Glomerular endothelial cell (primary cell): ENCODE data around the gene HAPSTR1. TPM values are rescaled to one million over a fixed set of nuclear protein-coding genes. Genes with fewer than 3 reads are reported as not detected.
"Not testable (repeated sequence)": the region's sequence is repeated elsewhere in the genome, so short reads cannot be mapped to it uniquely, and the experiment has no call there.

Source experiments
- DNase-seq: peaks from one replicate; pipeline ENCODE4 v3.0.0-alpha.2; 2011; ENCODE audit warnings: low read depth, low spot score; ENCODE audit errors: extremely low read depth
- total RNA-seq: library from RNA; depleted of rRNA; stranded (reverse); fragments of >200 nt; gene quantifications from 2 replicates; pipeline ENCODE4 v1.2.3, GENCODE V29; 2015

HAPSTR1 gene
- total RNA-seq, 1 donor from 2014 or later = 94.9 TPM

DNA sequence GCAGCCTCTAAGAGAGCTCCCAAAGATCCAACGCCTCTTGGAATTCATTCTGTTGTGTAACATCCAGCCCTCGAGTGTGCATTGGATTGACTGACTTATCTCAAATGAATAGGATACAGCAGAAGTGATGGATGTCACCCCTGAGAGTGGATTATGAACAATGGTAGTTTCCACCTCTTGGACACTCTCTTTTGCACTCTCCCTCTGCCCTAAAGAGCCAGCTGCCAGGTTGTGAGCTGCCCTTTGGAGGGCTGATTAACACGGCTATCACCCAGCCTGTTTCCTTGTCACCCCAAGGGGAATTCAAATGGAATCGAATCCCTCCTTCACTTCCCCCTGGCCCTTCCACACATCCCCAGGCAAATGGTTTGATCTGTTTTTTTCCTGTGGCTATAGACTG, 21.2 kb upstream of the HAPSTR1 start:
- no peak for DNase-seq

DNA sequence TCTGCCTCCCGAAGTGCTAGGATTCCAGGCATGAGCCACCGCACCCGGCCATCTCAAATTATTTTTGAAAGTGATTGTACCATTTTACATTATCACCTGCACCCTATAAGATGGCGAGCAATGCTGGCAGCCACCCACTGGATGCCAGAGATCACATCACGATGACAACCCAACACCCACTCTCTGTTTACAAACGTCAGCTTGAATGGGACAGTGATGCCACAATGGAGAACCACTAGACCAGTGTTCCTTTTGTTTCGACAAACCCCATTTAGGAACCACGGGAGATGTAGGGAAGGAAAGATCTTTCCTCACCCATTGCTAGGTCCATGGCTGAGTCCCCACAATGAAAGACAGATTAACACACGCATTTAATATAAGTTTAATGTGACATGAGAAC, 20.1 kb upstream of the HAPSTR1 start:
- no peak for DNase-seq

DNA sequence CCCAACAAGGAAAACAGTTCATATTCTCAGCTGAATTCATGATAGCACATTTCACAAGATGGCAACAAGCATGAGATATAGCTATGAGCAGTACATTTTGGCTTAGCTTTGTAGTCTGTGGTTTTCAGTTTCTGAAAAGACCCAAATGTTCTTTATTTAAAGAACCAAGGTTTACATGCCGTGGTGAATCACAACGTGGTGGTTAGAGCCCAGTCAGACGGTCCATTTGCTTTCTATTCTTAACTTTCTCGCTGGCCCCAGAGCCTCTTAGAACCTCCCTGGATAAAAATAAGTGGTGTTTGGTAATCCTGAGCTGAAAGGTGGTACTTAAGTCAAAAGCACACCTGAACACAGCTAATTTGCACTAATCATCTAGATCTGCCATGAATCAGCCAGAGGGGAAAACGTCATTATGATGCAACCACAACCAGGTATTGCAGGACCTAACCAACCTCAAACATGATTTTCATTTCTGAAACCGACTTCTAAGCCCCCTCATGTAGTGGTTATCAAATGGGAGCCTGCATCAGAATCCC, 18.6 kb upstream of the HAPSTR1 start:
- no peak for DNase-seq

DNA sequence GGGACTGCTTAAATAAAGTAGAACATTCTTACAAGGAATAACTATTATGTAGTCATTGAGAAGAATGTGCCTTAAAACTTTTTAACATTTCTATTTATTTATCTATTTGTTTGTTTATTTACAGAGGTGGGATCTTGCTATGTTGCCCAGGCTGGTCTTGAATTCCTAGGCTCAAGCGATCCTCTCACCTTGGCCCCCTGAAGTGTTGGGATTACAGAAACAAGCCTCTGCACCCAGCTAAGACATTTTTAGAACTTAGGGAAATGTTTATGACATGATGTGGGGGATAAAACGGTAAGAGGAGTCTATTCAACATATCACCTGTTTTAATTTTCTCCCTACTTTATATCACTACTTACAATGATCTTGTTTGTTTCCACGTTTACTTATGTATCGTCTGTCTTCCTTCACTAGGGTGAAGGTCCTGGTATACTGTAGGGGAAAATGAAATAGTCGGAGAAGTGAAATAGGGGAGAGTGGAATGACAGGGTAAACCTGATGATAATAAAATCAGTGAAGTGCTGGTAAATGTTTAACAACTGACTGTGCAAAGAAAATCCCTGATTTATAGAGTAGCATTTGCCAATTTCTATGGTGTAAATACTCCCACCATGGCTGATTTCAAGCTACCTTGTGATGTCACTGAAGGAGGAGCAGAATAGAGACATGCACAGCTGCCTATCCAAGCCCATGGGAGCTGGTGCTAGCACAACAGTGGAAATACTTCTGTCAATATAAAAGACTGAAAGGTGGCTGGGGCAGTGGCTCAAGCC, 16.0 kb upstream of the HAPSTR1 start:
- no peak for DNase-seq

DNA sequence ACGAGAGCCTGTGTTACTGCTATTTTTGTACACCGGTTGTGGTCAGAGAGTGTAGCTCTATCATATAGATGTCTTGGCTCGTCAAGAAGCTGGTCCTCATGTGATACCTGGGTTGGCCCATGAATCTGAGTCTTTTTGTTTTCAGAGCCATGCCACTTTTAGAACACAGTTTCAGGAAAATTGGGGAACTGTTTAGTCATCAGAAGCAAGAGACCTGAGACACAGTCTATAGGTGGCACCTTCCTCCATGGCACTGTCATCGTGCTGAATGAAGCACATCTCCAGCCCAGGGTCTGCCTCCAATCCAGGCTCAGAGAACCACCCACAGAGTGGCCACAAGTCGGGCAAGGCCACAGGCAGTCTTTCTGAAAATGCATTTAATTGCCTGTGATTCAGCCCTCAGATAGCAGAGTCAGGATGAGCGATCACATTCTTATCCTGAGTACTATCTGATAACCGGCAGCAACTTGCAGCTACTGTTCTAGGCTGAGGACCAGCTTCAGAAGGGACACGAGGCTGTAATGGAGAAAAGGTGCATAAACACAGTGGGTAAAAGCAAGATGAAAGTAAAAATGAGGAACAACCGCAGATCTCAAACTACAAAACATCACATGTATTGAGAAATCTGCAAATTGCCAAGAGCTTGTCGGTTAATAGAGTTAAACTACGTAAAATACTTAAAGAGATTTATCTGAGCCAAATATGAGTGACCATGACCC, 14.2 kb upstream of the HAPSTR1 start:
- no peak for DNase-seq

DNA sequence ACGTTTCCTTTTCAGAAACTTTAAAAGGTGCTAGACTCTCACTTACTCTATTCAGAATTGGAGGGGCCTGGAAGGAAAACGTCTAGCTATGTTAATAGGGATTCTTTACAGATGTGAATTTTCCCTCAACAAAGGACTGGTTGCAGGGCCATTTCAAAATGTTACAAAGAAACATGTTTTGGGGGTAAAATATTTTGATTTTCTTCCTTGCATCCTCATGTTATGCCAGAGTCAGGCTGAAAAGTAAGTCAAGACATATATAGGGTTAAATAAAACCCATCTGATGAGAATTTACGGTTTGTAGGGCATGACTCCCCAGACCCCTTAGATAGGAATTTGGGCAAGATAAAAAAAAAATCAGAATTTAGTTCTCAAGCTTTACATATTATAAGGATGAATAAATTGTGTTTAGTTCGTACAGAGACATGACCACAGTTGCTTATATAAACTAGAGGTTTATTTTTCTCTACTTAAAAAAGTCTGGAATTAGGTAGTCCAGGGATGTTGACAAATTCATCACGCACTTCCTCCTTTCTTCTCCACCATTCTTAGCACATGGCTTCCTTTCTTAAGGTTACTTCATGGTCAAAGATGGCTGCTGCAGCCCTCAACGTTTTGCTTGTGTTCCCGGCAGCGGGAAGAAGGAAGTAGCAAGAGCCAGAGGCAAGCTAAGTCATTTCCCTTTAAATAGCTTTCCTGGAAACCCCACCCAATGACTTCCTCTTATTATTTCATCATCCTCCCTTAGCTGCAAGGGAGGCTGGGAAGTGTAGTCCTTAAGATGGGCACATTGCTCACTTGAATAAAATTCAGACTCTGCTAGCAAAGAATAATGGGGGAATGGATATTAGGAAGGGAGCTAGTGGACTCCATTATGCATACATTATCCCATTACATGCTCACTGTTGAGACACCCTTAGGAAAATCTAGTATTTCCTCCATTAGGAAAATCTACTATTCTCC, 12.7 kb upstream of the HAPSTR1 start:
- peak; percentile 68 for DNase-seq

DNA sequence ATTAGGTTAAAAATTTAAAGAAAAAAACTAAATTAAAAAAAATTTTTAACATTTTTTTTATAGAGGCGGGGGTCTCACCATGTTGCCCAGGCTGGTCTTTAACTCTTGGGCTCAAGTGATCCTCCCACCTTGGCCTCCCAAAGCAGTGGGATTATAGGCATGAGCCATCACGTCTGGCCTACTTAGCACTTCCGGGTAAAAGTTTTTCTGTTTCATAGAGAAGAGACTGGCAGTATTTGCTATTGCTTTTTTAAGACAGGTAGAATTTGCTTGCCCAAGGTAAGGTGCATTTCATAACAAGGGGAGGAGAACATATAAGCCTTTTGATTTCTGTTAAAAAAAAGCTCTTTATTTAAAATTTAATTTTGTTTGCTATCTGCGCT, 12.0 kb upstream of the HAPSTR1 start:
- no peak for DNase-seq

DNA sequence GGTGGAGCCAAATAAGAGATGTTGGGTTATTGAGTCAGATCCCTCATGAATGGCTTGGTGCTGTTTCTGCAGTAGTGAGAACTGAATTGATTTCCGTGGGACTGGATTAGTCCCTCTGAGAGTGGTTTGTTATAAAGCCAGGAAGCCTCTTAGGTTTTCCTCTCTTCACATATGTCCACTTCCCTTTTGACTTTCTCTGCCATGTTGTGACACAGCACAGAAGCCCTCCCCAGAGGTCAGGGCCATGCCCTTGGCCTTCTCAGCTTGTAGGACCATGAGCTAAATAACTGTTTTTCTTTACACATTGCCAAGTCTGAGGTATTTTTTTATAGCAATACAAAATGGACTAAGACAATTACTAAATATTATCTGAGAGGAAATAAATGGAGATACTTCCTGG, 10.3 kb upstream of the HAPSTR1 start:
- DNase-seq = no peak

DNA sequence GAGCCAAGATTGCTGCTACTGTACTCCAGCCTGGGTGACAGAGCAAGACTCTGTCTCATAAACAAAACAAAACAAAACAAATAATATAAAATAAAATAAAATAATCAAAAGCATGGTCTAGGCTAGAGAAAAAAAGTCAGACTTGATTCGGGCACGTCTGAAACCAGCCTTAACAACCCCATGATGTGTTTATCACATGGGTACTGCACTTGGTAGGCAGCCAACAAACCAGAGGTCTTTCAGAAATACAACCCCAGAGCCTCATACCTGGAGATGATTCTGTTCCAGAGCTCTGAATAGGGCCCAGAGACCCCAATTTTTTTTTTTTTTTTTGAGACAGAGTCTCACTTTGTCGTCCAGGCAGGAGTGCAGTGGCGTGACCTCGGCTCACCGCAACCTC, 9.6 kb upstream of the HAPSTR1 start:
- DNase-seq = no peak

DNA sequence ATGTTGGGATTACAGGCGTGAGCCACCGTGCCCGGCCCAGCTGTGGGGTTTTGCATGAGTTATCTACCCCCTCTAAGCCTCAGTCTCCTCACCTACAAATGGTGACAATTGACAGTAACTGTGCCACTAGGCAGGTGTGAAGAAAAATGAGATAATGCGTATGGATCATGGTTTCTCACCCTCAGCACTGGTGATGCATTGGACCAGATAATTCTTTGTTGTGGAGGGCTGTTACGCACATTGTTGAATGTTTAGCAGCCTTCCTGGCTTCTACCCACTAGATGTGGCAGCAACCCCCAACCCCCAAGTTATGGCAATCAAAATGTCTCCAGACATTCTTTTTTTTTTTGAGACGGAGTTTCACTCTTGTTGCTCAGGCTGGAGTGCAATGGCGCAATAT, 9.0 kb upstream of the HAPSTR1 start:
- DNase-seq = no peak

DNA sequence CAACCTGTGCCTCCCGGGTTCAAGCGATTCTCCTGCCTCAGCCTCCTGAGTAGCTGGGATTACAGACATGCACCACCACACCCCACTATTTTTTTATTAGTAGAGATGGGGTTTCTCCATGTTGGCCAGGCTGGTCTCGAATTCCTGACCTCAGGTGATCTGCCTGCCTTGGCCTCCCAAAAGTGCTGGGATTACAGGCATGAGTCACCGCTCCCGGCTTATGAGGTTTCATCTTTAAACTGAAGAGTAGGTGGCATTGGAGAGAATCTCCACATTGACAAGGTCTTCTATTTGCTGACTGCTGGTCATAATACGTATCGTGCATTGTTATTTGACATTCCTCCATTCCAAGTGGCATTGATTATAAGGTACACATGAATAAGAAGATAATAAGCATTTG, 3.7 kb upstream of the HAPSTR1 start:
- not testable (repeated sequence) for DNase-seq

DNA sequence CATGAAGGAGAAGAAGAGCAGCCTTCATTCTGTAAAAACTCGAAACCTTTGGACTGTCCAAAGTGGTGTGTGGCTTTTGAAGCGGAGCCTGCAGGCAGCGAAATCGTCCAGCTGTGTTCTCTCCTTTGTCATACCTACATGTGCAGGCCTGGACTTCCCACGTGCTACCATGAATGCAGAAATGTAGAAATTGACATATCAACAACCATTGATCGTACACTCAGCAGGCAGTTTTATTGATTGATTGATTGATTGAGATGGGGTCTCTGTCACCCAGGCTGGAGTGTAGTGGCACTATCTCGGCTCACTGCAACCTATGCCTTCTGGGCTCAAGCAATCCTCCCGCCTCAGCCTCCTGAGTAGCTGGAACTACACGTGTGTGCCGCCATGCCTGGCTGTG, 2.6 kb upstream of the HAPSTR1 start:
- DNase-seq = no peak

DNA sequence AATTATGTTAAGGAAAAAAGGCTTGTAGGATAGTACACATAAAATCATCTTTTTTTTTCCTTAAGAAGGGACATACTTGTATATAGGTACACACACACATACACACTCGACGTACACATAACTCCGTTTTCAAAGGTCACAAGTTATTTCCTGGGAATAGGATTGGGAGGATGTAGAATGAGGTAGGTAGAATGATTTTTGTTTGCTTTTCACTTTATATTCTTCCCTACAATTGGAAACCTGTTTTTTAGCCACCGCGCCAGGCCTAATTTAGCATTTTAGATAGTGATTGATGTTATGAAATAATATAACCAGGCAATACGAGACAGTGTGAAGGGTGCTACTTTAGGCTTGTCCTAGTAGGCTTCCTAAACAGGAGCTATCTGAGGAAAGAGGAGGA, 1.8 kb upstream of the HAPSTR1 start:
- no peak for DNase-seq

DNA sequence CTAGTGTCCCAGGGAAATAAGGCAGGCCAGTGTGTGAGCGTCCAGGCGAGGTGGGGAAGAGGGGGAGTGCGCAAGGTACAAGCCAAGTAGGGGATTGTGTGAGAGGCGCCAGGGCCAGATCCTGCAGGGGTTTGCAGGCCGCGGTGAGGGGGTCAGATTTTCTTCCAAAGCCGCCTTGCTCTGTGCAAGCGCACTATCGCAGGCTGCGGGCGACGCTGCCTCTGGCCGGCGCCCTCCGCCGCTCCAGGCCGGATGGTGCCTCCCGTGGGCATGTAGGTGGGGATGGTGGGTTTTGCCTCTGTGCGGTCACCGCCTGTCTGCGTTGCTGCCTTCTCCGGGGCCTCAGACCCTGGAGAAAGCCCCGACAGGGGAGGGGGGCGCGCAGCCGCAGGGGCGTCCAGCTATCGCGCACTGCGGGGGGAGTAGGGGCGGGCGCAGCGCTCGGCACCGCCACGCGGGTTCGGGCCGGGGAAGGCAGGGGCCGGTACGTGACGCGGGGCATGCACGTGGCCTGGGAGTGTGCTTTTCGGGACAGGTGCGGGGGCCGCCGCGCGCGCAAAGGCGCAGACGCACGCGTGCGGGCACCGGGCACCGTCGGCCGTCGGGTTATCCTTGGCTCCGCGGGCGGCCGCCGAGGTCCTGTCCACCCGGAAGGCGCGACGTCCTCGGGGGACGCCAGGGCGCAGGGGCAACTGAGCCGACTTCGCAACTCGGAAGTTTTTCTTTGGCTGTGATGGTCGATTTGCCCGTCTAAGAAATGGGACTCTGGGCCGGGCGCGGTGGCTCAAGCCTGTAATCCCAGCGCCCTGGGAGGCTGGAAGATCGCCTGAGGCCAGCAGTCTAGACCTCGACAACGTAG, 1.1 kb upstream of the HAPSTR1 start:
- DNase-seq = no peak

DNA sequence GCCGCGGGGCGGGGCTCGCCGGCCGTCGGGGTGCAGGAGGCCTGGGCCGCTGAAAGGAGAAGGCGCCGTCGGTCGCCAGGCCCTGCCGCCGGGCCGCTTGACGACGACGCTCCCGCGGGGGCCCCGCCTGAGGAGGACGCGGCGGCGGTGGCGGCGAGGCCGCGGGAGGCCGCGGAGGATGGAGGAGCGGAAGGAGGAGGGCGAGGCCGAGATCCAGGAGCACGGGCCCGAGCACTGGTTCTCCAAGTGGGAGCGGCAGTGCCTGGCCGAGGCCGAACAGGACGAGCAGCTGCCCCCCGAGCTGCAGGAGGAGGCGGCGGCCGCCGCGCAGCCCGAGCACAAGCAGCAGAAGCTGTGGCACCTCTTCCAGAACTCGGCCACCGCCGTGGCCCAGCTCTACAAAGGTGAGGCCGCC, 430 bp downstream of the HAPSTR1 start:
- DNase-seq = no peak

DNA sequence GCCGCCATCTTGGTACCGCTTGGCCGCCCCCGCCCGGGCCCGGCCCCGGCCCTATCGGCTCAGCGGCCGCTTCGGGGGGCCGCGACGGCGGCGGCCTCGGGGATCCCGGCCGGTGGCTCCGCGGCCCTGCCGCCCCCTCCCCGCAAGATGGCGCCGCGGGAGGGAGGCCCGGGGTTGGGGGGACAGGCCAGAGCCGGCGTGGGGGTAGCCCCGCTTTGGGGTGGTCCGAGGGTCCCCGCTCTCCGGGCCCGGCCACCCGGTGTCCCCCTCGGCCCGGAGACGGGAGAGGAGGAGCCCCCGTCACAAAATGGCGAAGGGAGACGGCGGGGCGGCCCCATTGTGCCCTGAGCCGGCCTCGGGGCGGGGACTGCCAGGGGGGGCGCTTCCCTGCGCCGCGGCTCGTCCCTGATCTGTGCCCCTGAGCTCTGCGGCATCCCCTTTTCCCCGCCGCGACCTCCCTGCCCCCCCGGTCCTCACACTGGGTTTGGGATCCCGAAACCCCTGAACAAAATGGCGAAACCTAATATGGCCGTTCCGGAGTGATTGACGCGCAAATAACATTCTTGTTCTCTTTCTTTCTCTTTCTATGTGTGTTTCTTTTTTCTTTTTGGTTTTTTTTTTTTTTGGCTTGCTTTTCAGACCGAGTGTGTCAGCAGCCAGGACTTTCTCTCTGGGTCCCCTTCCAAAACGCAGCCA, 986 bp downstream of the HAPSTR1 start:
- DNase-seq = no peak

DNA sequence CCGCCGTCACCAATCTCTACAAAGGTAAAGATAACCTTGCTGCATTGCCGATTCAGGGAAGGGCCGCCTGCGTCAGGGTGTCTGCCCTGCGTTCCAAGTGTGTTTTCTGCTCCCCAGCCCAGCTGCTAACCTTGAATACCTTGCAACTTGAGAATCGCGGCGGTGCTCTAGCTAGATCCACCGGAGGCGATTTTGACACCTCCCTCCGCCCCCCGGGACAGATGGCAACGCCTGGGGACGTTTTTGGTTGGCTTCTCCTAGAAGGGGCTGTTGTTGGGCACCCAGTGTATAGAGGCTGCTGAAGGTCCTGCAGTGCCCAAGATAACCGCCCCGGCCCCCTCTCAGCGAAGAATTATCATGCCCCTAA, 1.5 kb downstream of the HAPSTR1 start:
- no peak for DNase-seq

DNA sequence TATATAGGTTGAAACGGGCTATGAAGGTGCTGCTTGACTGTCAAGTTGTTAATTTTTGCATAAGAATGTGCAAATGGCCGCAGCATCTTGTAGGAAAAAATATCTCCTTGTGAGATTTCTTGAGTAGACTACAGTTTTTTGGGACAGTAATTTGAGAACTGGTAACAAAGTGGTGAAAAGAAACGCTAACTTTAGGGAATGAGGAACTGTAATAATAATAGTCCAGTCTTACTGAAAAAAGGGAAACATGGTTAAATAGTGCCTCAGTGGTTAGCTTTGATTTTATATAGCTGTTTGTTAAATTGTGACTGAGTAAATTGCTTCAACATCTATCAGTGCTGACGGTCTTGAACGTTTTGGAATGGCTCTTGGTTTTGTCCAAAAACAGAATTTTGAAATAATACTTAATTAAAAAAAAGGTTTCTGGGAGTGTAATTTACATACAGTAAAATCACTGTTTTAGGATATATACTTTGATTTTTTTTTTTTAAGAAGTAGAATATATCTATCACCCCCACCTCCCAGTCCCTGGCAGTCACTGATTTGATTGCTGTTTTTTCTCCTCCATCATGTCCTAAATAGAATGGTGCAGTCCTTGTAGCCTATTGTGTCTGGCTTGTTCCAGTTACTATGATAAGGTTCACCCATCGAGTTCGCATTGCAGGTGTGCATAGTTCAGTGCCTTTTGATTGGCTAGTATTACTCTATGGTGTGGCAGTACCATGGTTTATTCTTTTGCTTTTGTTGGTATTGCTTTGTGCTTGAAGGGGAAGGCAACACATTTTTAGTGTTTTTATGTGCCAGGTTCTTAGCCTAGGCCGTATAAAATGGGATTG, 2.8 kb downstream of the HAPSTR1 start:
- no peak for DNase-seq

DNA sequence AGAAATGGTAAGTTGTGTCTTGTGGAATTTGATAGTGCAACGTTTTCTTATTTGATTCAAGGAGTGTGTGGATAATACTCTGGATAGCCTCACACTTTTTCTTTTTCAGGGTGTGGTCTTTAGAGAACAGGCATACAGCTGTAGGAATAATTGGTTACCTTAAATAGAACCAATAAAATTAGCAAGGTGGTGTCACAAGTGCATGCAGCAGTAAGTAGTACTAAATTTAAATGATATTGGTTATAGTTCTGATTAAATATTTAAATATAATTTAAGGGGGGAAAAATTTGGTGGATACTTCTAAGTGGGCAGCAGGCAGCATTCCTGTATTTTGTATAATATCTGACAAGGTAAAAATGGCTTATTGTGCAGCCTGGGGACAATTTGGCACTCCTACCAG, 3.7 kb downstream of the HAPSTR1 start:
- DNase-seq = no peak
